ENCODE measurements around the gene TSPO. TPM values are rescaled to one million over a fixed set of nuclear protein-coding genes. Genes with fewer than 3 reads are reported as not detected.

TSPO gene
- total RNA-seq, 1 donor from 2014 or later: 1.6 TPM

- Mint-ChIP-seq H3K4me3 (no peak overlapping the region), H3K36me3 (peaks cover 2% of the 10 kb centered on the region), H3K9me3 (no peaks in the 10 kb centered on the region), H3K27me3 (ENCODE audit: insufficient read depth, low read depth) (peaks cover 22% of the 10 kb centered on the region), H3K4me1 (peaks cover 22% of the 10 kb centered on the region), H3K27ac (no peak overlapping the region)
- Histone ChIP-seq H3K27me3 (peaks cover 40% of the 10 kb centered on the region), H3K79me2 (ENCODE audit: low read depth) (no peaks in the 10 kb centered on the region), H3K9ac (no peak overlapping the region), H3K4me1 (peaks cover 8% of the 10 kb centered on the region), H4K20me1 (ENCODE audit: low read depth) (peaks cover 6% of the 10 kb centered on the region), H3K4me2 (no peak overlapping the region), H2AFZ (replicated peaks) (no peak overlapping the region), H3K4me3 (no peak overlapping the region), H3F3A (ENCODE audit: low read depth) (peaks cover 5% of the 10 kb centered on the region), H3K27ac (no peak overlapping the region), H3K9me3 (ENCODE audit: low read depth) (no peaks in the 10 kb centered on the region), H3K36me3 (no peaks in the 10 kb centered on the region)
- TF ChIP-seq EZH2phosphoT487 (IDR thresholded peaks at IDR 0.05) (no peak), CTCF (IDR thresholded peaks at IDR 0.05) (no peak), EZH2 (IDR thresholded peaks at IDR 0.05) (no peak)
- DNase-seq (ENCODE audit: low spot score): no peak
These were observed 34.4 kb upstream of the TSPO start for GRCh38 chr22:43116932-43117331.

- peaks cover 8% of the 10 kb centered on the region for H3K4me1 ChIP-seq
- H3K9me3 ChIP-seq (ENCODE audit: low read depth): no peaks in the 10 kb centered on the region
- no peak for DNase-seq (ENCODE audit: low spot score)
- peak overlapping the region; percentile 92 for H3K27ac Mint-ChIP-seq
- H3K27me3 ChIP-seq: peaks cover 27% of the 10 kb centered on the region
- H3K27me3 Mint-ChIP-seq (ENCODE audit: insufficient read depth, low read depth): peaks cover 10% of the 10 kb centered on the region
- TF ChIP-seq EZH2 (IDR thresholded peaks at IDR 0.05) (no peak), CTCF (IDR thresholded peaks at IDR 0.05) (no peak)
- no peak overlapping the region for H3K4me3 Mint-ChIP-seq
- H3K79me2 ChIP-seq (ENCODE audit: low read depth): no peaks in the 10 kb centered on the region
- no peak overlapping the region for H2AFZ ChIP-seq (replicated peaks)
- peaks cover 18% of the 10 kb centered on the region for H3K4me1 Mint-ChIP-seq
- H3K36me3 ChIP-seq: no peaks in the 10 kb centered on the region
- no peak overlapping the region for H3K4me3 ChIP-seq
- peaks cover 2% of the 10 kb centered on the region for H3K36me3 Mint-ChIP-seq
- H4K20me1 ChIP-seq (ENCODE audit: low read depth): no peaks in the 10 kb centered on the region
- H3K4me2 ChIP-seq: no peak overlapping the region
- H3F3A ChIP-seq (ENCODE audit: low read depth): peaks cover 4% of the 10 kb centered on the region
- no peak overlapping the region for H3K27ac ChIP-seq
- H3K9me3 Mint-ChIP-seq: no peaks in the 10 kb centered on the region
- H3K9ac ChIP-seq: no peak overlapping the region
These were observed 33.1 kb upstream of the TSPO start for GRCh38 chr22:43118024-43118849.

GRCh38 chr22:43118953-43119458 lies 32.4 kb upstream of the TSPO start:
- no peaks in the 10 kb centered on the region for H3K36me3 ChIP-seq
- H3K4me1 ChIP-seq: peaks cover 8% of the 10 kb centered on the region
- no peak overlapping the region for H2AFZ ChIP-seq (replicated peaks)
- TF ChIP-seq CTCF (IDR thresholded peaks at IDR 0.05) (no peak), EZH2 (IDR thresholded peaks at IDR 0.05) (no peak), EZH2phosphoT487 (IDR thresholded peaks at IDR 0.05) (no peak)
- H3K9me3 ChIP-seq (ENCODE audit: low read depth): no peaks in the 10 kb centered on the region
- H3K9ac ChIP-seq: no peak overlapping the region
- H3K79me2 ChIP-seq (ENCODE audit: low read depth): no peaks in the 10 kb centered on the region
- H3K9me3 Mint-ChIP-seq: no peaks in the 10 kb centered on the region
- H3K27ac Mint-ChIP-seq: no peak overlapping the region
- peaks cover 5% of the 10 kb centered on the region for H3K27me3 Mint-ChIP-seq (ENCODE audit: insufficient read depth, low read depth)
- peaks cover 13% of the 10 kb centered on the region for H3K4me1 Mint-ChIP-seq
- H3K36me3 Mint-ChIP-seq: peaks cover 2% of the 10 kb centered on the region
- H3F3A ChIP-seq (ENCODE audit: low read depth): peaks cover 4% of the 10 kb centered on the region
- H3K4me3 ChIP-seq: no peak overlapping the region
- no peak overlapping the region for H3K4me2 ChIP-seq
- H3K27ac ChIP-seq: no peak overlapping the region
- no peaks in the 10 kb centered on the region for H4K20me1 ChIP-seq (ENCODE audit: low read depth)
- H3K4me3 Mint-ChIP-seq: no peak overlapping the region
- DNase-seq (ENCODE audit: low spot score): no peak
- peaks cover 19% of the 10 kb centered on the region for H3K27me3 ChIP-seq
